Caco-2 (cell line): Measurements from ENCODE around the gene EMD. TPM values are rescaled to one million over a fixed set of nuclear protein-coding genes. Genes with fewer than 3 reads are reported as not detected.

Source experiments
- BruUV-seq: library from RNA; stranded (reverse); fragments of 400-500 nt; replicated peaks from 2 replicates; lab custom pipeline; 2021; lab: Mats Ljungman, UMichigan
- CTCF ChIA-PET: fragments of 300-600 bp; sonication (Branson Sonifier 250); formaldehyde crosslinking; loops from one replicate; lab custom pipeline; 2022; ENCODE audit warnings: antibody characterized with exemption; lab: Charles Lee
- POLR2A ChIA-PET: fragments of 300-600 bp; sonication (Branson Sonifier 250); formaldehyde crosslinking; loops from one replicate; lab custom pipeline; 2022; ENCODE audit warnings: antibody characterized with exemption; lab: Charles Lee
- DNase-seq, 2 experiments: peaks; one replicate each; pipeline versions ENCODE4 v3.0.0 to v3.0.0-alpha.2; 2020 to 2022
- H3K27me3 ChIP-seq: replicated peaks from 2 replicates; pipeline ENCODE4 v1.6.0; 2011; ENCODE audit warnings: low read length; ENCODE audit not compliant: control insufficient read depth, insufficient read depth
- H3K36me3 ChIP-seq: 2 replicates; pipeline ENCODE4 v1.5.1; 2011; ENCODE audit warnings: low read length; ENCODE audit not compliant: control insufficient read depth, insufficient read depth
- H3K4me1 ChIP-seq: fragments of 250-450 bp; sonication (Bioruptor Pico); 2 replicates; pipeline ENCODE4 v1.5.1; 2020; ENCODE audit warnings: mild to moderate bottlenecking
- H3K4me3 ChIP-seq: 2 replicates; pipeline ENCODE4 v1.5.1; 2011; ENCODE audit warnings: low read depth, mild to moderate bottlenecking, control low read depth, low read length
- H3K9me3 ChIP-seq: fragments of 250-450 bp; sonication (Bioruptor Pico); 2 replicates; pipeline ENCODE4 v1.5.1; 2020; ENCODE audit warnings: mild to moderate bottlenecking, moderate library complexity
- H3K27ac Mint-ChIP-seq: one replicate; pipeline ENCODE4 v1.8.0; 2022; ENCODE audit warnings: mixed read lengths; ENCODE audit not compliant: unreplicated experiment
- H3K27me3 Mint-ChIP-seq: one replicate; pipeline ENCODE4 v1.8.0; 2022; ENCODE audit warnings: mixed read lengths; ENCODE audit not compliant: insufficient read depth, unreplicated experiment
- H3K36me3 Mint-ChIP-seq: one replicate; pipeline ENCODE4 v1.8.0; 2022; ENCODE audit warnings: mild to moderate bottlenecking, mixed read lengths; ENCODE audit not compliant: insufficient read depth, unreplicated experiment
- H3K4me1 Mint-ChIP-seq: one replicate; pipeline ENCODE4 v1.8.0; 2022; ENCODE audit warnings: low read depth, mixed read lengths; ENCODE audit not compliant: unreplicated experiment
- H3K4me3 Mint-ChIP-seq: one replicate; pipeline ENCODE4 v1.8.0; 2022; ENCODE audit warnings: mild to moderate bottlenecking, moderate library complexity, mixed read lengths; ENCODE audit not compliant: unreplicated experiment
- H3K9me3 Mint-ChIP-seq: one replicate; pipeline ENCODE4 v1.8.0; 2022; ENCODE audit warnings: mixed read lengths; ENCODE audit not compliant: unreplicated experiment
- intact Hi-C: fragments of 100-400 bp; cut with micrococcal nuclease; formaldehyde crosslinking; loops from one replicate; pipeline ENCODE4 v1.10.0; 2022; ENCODE audit not compliant: unreplicated experiment
- total RNA-seq: library from RNA; stranded (reverse); gene quantifications from 2 replicates; pipeline ENCODE4 v1.2.3, GENCODE V29; 2022
- TF ChIP-seq, protein P1 (sequence below), 2 experiments: fragments of 200-600 bp in 1 of 2; IDR thresholded peaks; 1 replicate in 1 of 2; 2 replicates in 1 of 2; pipeline versions ENCODE4 v1.5.1 to v1.8.0; 2011 to 2022; ENCODE audit warnings: antibody characterized with exemption in 1 of 2, control low read depth in 1 of 2, inconsistent platforms in 1 of 2, low read depth in 1 of 2, low read length in 1 of 2, mild to moderate bottlenecking in 1 of 2, moderate library complexity in 1 of 2; ENCODE audit not compliant: insufficient read depth in 1 of 2, severe bottlenecking in 1 of 2, unreplicated experiment in 1 of 2

The EMD gene
- total RNA-seq, 1 experiment from 2014 or later: 70.1 TPM

DNA sequence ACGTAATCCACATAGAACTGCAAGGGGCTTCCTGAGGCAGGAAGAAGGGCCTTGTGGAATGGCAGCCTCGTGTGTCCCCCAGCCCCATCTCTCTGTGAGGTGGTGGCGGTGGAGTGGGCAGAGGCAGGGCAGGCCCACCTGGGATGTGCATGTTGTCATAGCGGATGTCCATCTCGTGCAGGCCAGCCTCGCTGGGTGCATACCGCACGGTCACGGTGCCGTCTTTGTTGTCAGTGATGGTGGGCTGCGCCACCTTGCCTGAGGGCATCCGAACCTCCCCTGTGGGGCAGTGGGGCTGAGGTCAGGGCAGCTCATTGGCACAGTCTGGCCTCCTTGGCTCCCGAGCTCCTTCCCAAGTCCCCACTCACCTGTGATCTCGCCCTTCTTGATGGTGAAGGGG is 25.1 kb upstream of the EMD start:
- POLR2A ChIA-PET: no interaction called here
- H3K36me3 Mint-ChIP-seq: peaks cover 84% of the 10 kb centered on the region

DNA sequence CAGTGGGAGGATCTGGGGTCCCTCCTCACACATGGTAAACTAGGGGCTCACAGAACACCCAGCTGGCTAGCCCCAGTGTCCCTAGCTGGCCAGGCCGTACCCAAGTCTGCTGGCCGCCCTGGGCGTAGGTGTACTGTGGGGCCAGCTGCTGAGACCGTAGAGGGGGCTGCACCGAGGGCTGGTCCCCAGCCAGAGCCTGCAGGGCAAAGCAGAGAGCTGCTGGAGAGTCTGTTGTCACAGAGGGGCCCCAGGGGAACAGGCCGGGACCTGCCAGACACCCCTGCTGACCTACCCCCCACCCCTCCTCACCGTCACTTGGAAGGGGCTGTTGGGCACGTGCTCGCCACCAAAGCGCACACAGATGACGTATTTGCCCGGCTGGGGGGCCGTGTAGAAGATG is 24.6 kb upstream of the EMD start:
- BruUV-seq: no TSS peak
- H3K4me1 Mint-ChIP-seq: no peaks in the 10 kb centered on the region
- H3K9me3 ChIP-seq: no peaks in the 10 kb centered on the region
- H3K4me1 ChIP-seq: no peaks in the 10 kb centered on the region
- intact Hi-C loops: no loop called here
- ChIA-PET CTCF (no interaction called here), POLR2A (interaction anchor here (0.5 kb wide), 1 partner anchor 21 kb away, joined by 4 read pairs; no protein-coding TSS in a partner anchor)
- no peaks in the 10 kb centered on the region for H3K27me3 Mint-ChIP-seq
- no peaks in the 10 kb centered on the region for H3K27me3 ChIP-seq
- peaks cover 84% of the 10 kb centered on the region for H3K36me3 Mint-ChIP-seq
- H3K9me3 Mint-ChIP-seq: no peaks in the 10 kb centered on the region
- no peak for DNase-seq
- H3K27ac Mint-ChIP-seq: no peak overlapping the region
- TF ChIP-seq, protein P1, sequence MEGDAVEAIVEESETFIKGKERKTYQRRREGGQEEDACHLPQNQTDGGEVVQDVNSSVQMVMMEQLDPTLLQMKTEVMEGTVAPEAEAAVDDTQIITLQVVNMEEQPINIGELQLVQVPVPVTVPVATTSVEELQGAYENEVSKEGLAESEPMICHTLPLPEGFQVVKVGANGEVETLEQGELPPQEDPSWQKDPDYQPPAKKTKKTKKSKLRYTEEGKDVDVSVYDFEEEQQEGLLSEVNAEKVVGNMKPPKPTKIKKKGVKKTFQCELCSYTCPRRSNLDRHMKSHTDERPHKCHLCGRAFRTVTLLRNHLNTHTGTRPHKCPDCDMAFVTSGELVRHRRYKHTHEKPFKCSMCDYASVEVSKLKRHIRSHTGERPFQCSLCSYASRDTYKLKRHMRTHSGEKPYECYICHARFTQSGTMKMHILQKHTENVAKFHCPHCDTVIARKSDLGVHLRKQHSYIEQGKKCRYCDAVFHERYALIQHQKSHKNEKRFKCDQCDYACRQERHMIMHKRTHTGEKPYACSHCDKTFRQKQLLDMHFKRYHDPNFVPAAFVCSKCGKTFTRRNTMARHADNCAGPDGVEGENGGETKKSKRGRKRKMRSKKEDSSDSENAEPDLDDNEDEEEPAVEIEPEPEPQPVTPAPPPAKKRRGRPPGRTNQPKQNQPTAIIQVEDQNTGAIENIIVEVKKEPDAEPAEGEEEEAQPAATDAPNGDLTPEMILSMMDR (IDR thresholded peaks at IDR 0.05; ENCODE audit: insufficient read depth in 1 of 2, low read depth in 1 of 2, low read length in 1 of 2, severe bottlenecking in 1 of 2, unreplicated experiment in 1 of 2): no peak
- peaks cover 3% of the 10 kb centered on the region for H3K36me3 ChIP-seq
- H3K4me3 Mint-ChIP-seq: no peak overlapping the region
- no peak overlapping the region for H3K4me3 ChIP-seq

More for the DNA sequence above, 25.1 kb upstream of the EMD start:
- Histone ChIP-seq H3K36me3 (peaks cover 3% of the 10 kb centered on the region), H3K4me1 (no peaks in the 10 kb centered on the region), H3K4me3 (no peak overlapping the region), H3K9me3 (no peaks in the 10 kb centered on the region), H3K27me3 (no peaks in the 10 kb centered on the region)
- H3K4me3 Mint-ChIP-seq: no peak overlapping the region
- H3K27ac Mint-ChIP-seq: no peak overlapping the region
- TF ChIP-seq, protein P1 (IDR thresholded peaks at IDR 0.05; ENCODE audit: insufficient read depth in 1 of 2, low read depth in 1 of 2, low read length in 1 of 2, severe bottlenecking in 1 of 2, unreplicated experiment in 1 of 2): no peak
- no peaks in the 10 kb centered on the region for H3K27me3 Mint-ChIP-seq
- no peaks in the 10 kb centered on the region for H3K4me1 Mint-ChIP-seq
- intact Hi-C loops: no loop called here
- no peaks in the 10 kb centered on the region for H3K9me3 Mint-ChIP-seq
- no TSS peak for BruUV-seq
- no peak for DNase-seq
- CTCF ChIA-PET: no interaction called here

DNA sequence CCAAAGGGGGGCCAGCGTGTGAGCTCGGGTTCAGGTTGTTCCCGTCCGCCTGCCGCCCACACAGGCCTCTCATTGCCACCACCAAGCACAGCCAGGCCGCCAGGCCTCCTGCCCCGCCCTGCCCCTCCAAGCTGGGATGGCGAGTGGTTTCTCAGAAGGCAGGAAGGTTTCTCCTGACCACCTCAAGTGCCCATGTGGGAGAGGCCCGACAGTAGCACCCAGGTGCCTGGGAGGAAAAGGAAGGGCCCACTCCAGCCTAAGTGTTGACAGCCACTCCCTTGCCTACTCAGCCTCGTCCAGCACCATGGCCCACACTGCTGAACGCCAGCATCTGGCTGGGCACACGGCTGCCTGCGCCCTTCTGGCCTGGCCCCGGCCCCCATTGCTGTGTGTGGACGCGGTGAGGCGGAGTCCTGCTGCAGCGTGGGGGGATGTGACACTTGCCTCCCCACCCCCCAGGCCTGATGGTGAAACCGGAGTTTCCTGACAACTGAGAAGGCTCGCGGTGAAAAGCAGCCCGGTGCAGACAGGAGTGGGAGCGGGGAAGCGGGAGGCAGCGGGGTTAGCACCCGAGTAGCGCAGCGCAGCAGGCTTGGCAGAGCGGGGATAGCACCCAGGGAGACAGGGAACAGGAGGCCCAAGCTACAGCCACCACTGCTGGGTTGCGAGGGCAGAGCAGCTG is 23.9 kb upstream of the EMD start:
- POLR2A ChIA-PET: interaction anchor here (0.5 kb wide), 1 partner anchor 20 kb away, joined by 4 read pairs; no protein-coding TSS in a partner anchor
- H3K9me3 ChIP-seq: no peaks in the 10 kb centered on the region
- no peak overlapping the region for H3K4me3 ChIP-seq
- H3K27me3 ChIP-seq: no peaks in the 10 kb centered on the region
- no peaks in the 10 kb centered on the region for H3K4me1 ChIP-seq
- Mint-ChIP-seq H3K36me3 (peaks cover 86% of the 10 kb centered on the region), H3K27ac (no peak overlapping the region), H3K4me3 (no peak overlapping the region), H3K4me1 (no peaks in the 10 kb centered on the region), H3K9me3 (no peaks in the 10 kb centered on the region), H3K27me3 (no peaks in the 10 kb centered on the region)
- TF ChIP-seq, protein P1 (IDR thresholded peaks at IDR 0.05; ENCODE audit: insufficient read depth in 1 of 2, low read depth in 1 of 2, low read length in 1 of 2, severe bottlenecking in 1 of 2, unreplicated experiment in 1 of 2): no peak
- DNase-seq: no peak
- intact Hi-C loops: no loop called here
- peaks cover 3% of the 10 kb centered on the region for H3K36me3 ChIP-seq
- BruUV-seq: no TSS peak
- CTCF ChIA-PET: no interaction called here
